HG02884 (cell line): Measurements from ENCODE around the gene FCRLA.
A peak's percentile ranks its signal among the peaks of the same experiment; 100 is the strongest.
"Not testable (repeated sequence)": the region's sequence is repeated elsewhere in the genome, so short reads cannot be mapped to it uniquely, and the experiment has no call there.

Experiments
- ATAC-seq: cut with Tn5 transposase; IDR thresholded peaks from one replicate; pipeline ENCODE4 v1.9.1; 2021; ENCODE audit warnings: mild to moderate bottlenecking, moderate library complexity; ENCODE audit not compliant: unreplicated experiment

Gene FCRLA, protein sequence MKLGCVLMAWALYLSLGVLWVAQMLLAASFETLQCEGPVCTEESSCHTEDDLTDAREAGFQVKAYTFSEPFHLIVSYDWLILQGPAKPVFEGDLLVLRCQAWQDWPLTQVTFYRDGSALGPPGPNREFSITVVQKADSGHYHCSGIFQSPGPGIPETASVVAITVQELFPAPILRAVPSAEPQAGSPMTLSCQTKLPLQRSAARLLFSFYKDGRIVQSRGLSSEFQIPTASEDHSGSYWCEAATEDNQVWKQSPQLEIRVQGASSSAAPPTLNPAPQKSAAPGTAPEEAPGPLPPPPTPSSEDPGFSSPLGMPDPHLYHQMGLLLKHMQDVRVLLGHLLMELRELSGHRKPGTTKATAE

DNA sequence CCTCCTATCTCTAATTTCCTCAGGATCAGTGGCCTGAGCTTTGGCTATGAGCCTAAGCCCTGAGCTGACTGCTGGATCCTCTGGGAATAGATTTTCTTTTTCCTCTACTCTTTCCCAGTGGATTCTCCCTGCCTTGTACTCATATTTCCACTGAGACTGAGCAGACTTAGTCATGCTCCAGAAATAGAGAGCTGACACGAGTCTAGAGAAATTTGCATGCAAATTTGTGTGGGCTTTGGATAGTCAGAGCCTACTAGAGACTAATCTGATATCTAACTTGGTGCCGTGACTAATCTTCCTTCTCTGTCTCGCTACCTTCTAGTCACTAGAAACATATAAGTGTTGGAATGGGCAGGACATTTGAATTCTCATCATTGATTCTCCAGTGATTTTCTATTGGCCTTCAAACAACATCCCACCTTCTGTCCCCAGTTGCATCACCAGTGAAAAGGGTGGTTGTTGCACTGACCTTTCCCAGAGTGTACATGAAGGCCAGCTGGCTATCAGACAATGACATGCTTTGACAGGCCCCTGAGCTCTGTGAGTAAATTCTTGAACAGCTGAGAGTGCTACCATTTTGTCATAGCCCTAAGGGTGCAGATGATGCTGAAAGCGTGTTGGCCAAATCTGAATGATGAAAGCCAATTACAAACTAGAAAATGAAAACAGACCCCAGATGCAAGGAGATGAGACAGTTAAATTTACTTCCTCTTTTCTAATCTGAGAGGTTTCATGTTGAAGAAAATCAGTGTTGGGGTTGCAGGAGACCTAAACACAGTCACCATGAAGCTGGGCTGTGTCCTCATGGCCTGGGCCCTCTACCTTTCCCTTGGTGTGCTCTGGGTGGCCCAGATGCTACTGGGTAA is at the start of gene FCRLA:
TSS of gene FCRLA (plus strand) at position 748 of the 866 bp plus-strand sequence. CDS start at position 784, 36 bp downstream.
- ATAC-seq = peak; percentile 52

DNA sequence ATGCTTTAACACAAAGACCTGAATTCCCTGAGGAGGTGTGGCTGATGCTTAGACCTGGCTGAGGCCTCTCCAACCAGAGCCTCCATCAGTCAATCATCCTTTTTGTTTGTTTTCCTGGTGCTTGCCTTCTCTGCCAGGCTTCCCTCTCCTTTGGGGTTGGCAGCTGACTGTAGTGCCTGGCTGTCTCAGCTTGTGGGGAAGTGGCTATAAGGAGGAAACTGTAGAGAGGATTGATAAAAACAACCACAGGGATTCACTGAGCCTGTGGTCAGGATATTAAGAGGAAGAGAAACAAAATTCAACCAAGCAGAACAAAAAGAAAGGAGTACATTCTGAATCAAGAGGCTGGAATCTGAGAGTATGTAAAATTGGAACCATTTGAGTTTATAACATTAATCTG is 48.5 kb upstream of the FCRLA start:
- ATAC-seq = not testable (repeated sequence)

DNA sequence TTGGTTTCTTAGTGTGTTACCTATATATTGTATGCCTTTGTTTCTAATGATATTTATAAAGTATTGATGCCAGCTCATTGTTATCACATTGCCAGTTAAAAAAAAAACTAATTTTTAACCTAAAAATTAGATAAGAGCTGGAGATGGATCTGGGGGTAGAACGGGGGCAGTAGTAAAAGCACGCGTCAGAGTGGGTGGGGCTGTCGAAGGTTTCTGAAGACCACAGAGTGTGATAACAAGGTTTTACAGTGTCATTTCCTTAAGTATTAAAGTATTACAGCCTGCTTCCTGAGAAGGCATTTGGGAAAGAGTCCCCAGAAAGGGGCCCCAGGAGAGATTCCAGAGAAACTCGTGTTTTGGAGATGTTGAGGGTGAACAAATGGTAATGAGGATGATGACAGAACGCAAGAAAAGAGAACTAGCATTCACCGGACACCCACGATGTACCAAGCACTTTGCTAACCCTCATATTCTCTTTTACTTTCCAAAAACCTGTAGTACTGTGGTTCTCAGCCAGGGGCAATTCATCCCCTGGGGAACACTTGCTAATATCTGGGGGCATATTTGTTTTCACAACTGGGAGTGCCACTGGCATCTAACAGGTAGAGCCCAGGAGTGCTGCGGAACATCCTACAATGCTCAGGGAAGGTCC is 45.2 kb upstream of the FCRLA start:
- ATAC-seq = not testable (repeated sequence)

DNA sequence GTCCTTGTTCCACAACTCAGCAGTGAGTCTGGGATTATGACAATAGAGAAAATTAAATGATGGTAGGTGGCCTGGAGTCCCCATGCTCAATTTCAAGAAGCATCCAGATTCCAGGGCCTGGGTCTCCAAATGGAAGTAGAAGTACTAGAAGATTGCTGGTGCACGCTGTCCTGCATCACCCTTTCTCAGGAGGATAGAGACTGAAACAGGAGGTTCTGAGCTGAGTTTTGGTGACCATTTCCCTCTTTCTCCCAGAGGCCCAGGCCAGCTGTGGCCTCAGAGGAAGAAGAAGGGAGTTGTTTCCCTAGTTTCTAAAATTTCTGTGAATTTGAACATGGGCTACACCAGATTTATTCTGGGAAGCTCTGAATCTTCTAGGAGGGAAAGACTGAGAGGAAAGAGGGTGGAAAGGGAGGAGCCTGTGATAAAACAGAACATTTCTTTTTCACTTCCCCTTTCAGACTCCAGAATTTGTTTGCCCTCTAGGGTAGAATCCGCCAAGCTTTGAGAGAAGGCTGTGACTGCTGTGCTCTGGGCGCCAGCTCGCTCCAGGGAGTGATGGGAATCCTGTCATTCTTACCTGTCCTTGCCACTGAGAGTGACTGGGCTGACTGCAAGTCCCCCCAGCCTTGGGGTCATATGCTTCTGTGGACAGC is 44.2 kb upstream of the FCRLA start, which contains the start of gene FCGR2B:
TSS of gene FCGR2B (plus strand) at position 460 of the 656 bp plus-strand sequence. CDS start at position 559, 99 bp downstream.
- peak; percentile 72 for ATAC-seq

DNA sequence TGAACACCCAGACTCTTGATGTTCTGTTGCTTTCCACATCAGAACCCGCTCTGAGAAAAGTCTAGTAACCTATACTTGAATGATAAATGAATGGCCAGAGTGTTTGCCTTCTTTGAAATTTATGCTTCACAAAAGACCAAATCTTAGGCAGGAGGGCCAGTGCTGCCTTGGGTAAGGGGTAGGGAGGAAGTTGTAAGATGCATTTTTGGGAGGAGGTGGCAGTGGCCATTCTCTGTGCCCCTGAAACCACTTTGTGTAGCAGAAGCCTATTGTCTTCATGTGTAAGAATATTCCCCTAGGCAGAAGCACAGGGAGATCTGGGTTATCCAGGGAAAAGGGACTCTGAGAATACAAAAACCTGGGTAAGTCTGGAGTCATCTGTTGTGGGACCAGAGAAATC is 43.5 kb upstream of the FCRLA start:
- ATAC-seq = not testable (repeated sequence)

DNA sequence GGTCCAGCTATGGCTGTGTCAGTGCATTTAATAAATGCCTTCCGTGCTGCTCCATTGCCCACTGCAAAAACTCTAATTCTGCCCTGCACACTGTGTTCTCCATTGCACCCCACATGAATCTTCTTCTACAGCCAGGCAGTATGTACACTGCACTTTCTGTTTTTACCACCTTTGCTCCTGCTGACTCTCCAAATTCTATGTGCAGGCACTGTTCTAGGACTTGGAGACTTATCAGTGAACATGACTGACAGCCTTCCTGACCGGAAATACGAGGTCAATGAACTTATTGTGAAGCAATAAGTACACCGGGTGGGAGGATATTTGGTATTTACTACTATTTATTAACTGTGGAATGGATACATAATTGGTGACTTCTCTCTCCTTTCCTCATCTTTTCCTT is 42.3 kb upstream of the FCRLA start:
- not testable (repeated sequence) for ATAC-seq

DNA sequence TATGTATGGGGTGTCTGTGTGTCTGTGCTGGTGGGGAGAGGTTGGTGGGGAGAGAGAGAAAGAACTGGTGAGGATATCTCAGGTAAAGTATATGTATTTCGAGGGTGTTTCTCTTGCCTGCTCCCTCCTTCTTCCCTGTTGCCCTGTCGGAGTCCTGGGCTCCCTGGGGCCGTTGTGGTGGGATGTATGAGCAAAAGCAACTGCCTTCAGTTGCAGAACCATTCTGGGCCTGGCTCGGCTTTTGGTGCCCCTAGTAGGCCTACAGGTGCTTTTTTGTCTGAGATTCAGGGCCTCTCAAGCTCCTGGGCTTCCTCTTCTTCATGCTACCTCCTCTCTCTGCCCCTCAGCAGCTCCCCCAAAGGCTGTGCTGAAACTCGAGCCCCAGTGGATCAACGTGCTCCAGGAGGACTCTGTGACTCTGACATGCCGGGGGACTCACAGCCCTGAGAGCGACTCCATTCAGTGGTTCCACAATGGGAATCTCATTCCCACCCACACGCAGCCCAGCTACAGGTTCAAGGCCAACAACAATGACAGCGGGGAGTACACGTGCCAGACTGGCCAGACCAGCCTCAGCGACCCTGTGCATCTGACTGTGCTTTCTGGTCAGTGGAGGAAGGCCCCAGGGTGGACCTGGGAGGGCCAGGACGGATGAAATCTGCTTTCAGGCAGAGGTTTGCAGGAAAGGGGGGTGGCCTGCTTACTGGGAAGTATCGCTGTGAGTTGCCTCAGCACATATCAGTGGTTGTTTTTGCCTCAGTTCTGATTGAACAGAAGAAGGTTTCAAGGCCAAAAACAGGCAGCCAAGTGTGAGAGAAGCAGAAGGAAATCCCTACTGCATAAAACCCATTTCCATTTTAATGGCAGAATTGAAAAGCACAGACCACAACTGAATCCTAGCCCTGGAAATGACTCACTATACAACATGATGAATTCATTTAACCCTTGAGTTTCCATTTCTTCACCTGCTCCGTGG is 35.7 kb upstream of the FCRLA start:
- ATAC-seq = not testable (repeated sequence)

DNA sequence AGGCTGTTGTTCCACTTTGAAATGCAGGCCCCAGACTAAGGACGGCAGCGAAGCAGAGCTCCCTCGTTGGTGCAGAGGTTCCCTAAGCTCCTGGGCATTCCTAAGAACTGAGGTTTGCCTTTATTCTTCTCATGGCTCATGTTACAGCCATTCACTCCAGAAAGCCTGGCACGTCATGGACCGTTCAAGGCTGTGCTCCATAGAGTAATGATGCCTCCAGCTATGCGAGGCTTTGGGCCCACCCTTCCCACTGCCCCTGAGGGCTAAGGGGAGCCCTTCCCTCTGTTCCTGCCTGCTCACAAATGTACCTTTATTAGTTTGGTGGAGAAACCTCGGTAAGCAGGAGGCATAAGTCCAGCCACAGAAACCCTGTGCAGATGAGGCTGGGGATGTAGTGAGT is 33.6 kb upstream of the FCRLA start:
- not testable (repeated sequence) for ATAC-seq

DNA sequence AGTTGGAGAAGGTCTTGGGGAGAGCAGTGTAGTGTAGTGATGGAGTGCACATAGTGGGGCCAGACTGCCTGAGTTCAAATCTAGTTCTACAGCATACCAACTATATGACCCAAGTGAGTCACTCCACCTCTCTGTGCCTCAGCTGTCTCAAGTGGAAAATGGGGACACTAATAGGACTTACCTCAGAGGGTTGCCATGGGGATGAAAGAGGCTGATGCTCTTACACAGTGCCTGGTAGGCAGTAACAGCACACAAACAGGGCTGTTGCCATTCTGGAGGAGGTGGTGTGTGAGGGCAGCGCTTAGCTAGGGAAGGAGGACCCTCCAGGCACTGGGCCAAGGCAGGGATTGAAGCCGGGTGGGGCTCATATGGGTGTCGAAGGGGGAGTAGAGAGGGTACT is 32.6 kb upstream of the FCRLA start:
- ATAC-seq = not testable (repeated sequence)

DNA sequence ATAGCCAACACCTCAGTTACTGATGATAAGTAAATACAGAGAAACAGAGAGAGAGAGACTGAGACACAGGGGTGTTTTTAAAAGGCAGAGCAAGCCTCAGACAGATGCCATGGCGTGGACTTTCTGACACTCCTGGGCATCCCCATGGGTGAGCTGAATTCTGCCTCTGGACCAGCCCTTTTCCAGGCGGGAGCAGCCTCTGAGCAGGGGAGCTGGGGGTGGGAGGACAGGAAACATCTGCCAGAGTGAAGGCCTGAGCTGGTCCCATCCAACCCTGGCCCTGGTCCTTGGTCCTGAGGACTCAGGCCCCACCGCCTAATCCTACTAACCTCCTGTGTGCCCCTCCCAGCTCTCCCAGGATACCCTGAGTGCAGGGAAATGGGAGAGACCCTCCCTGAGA is 32.1 kb upstream of the FCRLA start:
- ATAC-seq = not testable (repeated sequence)

DNA sequence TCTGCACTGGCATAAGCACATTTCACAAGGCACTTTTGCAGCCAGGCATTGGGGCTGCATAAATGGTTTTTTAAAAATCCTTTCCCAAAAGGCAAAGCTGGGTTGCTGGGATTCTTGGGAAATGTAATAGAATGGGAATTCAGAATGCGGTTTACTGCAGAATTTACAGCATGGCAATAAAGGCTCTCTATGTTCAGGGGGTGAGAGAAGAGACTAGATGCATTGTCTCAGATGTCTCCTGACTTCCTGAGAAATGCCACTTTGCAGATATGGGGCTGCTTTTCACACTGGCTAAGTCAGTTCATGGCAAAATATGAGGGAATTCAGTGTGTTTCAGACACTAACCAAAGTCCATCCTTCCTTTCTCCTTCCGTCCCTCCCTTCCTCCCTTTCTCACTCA is 30.6 kb upstream of the FCRLA start:
- no peak for ATAC-seq

DNA sequence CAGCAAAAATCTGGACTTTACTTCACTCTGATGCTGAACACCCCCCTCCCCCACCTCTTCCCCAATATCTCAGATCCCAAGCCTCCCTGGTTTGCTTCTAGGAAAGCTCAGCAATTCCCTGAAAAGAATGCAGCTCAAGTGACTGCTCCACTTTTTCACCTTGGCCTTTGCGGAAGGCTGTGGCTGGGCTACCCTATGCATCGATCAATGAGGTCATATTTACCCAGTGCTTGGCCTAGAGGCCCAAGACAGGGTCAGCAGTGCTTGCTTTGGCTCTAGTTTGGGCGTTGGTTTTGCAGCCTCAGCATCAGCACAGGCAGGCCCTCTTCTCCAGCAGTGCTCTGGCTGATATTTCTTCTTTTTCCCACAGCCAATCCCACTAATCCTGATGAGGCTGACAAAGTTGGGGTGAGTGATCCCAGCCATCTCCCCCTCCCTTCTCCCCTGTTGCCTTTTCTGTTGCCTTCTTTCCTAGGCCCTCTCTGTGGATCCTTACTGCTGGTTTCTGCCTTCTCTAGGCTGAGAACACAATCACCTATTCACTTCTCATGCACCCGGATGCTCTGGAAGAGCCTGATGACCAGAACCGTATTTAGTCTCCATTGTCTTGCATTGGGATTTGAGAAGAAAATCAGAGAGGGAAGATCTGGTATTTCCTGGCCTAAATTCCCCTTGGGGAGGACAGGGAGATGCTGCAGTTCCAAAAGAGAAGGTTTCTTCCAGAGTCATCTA is 29.9 kb upstream of the FCRLA start:
- ATAC-seq = no peak

DNA sequence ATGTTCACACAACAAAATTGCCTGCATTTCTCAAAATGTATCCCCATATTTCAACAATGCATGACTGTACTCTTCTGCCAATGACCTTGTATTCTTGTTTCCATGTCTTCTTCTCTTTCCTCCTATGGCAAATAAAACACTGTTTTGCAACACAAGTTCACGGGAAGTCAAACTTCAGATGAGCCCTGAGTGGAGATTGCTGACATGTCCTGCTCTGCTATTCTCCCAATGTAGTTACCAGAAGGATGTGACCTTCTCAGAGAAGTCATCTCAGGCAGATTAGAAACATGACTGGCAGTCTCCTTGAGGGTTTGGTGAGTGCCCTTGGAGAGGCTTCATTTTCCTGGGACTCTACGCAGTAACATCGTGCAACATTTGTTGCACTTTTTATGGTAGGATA is 28.5 kb upstream of the FCRLA start:
- no peak for ATAC-seq

DNA sequence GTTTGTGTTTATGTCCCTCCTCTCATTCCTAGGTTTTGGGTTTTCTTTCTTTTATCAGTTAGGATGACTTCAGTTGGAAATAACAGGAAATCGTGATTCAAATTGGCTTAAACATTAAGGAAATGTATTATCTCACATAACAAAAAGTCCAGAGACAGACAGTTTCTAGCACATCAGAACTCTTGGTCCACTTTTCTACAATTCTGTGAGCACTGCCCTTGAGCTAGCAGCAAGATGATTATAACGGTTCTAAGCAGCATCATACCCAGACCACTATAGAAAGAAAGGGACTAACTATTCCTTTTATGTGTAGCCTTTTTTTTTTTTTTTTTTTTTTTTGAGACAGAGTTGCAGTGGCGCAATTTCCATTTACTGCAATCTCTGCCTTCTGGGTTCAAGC is 25.1 kb upstream of the FCRLA start:
- ATAC-seq = no peak

DNA sequence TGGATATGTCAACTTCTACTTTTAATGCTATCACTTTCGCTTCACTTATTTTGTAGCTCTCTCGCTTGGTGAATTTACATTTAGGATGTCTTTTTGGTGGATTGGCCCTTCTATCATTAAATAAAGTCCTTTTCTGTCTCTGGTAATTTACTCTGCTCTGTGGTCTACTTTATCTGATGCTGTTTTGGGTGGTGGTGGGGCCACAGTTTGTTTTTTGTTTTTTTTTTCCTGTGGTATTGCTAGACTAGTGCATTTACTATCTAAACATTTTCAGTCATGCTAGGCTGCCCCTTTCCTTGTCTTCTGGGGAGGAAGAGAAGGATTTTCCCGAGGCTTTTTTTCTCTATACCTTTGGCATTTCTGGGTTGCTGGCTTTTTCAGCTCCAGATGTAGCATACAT is 18.1 kb upstream of the FCRLA start:
- ATAC-seq = no peak

DNA sequence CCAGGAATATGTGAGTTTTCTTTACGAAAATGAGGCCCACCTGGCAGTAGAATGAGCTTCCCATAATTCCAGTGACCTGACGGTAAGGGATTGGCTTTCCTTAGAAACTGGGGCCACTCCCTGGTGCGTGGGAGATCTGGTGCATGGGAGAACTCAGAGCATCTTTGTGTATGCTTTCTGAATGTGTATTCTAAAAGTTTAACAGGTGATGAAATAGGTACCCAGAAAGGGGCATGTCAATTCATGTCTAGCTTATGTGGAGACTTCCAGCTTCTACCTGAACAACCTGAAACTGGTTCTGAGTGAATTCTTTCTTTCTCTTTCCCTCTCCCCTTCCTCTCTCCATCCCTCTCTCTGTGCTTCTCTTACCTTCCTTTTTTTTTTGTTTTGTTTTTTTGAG is 15.2 kb upstream of the FCRLA start:
- no peak for ATAC-seq

DNA sequence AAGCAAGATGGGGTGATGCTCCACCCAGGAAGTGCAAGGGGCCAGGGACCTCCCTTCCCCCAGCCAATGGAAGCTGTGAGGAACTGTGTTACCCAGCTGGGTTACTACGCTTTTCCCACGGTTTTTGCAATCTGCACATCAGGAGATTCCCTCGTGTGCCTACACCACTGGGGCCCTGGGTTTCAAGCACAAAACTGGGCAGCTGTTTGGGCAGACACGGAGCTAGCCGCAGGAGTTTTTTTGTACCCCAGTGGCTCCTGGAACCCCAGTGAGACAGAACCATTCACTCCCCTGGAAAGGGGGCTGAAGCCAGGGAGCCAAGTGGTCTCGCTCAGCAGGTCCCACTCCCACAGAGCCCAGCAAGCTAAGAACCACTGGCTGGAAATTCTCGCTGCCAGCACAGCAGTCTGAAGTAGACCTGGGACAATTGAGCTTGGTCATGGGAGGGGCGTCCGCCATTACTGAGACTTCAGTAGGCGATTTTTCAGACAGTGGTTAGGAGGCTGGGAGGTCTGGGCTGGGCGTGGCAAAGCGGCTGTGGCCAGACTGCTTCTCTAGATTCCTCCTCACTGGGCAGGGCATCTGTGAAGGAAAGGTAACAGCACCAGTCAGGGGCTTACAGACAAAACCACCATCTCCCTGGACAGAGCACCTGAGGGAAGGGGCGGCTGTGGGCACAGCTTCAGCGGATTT is 13.9 kb upstream of the FCRLA start:
- not testable (repeated sequence) for ATAC-seq

DNA sequence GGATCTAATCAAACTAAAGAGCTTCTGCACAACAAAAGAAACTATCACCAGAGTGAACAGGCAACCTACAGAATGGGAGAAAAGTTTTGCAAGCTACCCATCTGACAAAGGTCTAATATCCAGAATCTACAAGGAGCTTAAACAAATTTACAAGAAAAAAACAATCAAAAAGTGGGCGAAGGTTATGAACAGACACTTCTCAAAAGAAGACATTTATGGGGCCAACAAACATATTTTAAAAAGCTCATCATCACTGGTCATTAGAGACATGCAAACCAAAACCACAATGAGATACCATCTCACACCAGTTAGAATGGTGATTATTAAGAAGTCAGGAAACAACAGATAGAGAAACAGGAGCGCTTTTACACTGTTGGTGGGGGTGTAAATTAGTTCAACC is 8.7 kb upstream of the FCRLA start:
- not testable (repeated sequence) for ATAC-seq
